ENCODE data around the gene TP53I3. TPM values are rescaled to one million over a fixed set of nuclear protein-coding genes. Genes with fewer than 3 reads are reported as not detected.

TP53I3 gene
- total RNA-seq, 1 experiment from 2014 or later: 48.1 TPM

- no peak overlapping the region for H2BK5ac ChIP-seq (ENCODE audit: insufficient read length, low read length)
- DNase-seq: peak; percentile 89
- peak overlapping the region; percentile 97 to 99 (median 99) for H3K27ac Mint-ChIP-seq
- peak overlapping the region; percentile 96 for H3K4me2 ChIP-seq (ENCODE audit: insufficient read depth, insufficient read length, low read length)
- no CpG with 5 or more reads among the region's 30 CpGs for WGBS (ENCODE audit: extremely low coverage, insufficient read length, low lambda C conversion rate)
- H4K5ac ChIP-seq (ENCODE audit: insufficient read length, low read depth, low read length): no peak overlapping the region
- no peak overlapping the region for H4K91ac ChIP-seq (ENCODE audit: insufficient read length, low read depth, low read length)
- H3K56ac ChIP-seq (ENCODE audit: insufficient read length, low read depth, low read length): no peak overlapping the region
- peak overlapping the region; percentile 73 for H3K9ac ChIP-seq (ENCODE audit: extremely low read depth, insufficient read length, low read length)
- H3K36me3 Mint-ChIP-seq (ENCODE audit: insufficient read depth in 1 of 3, low read depth in 3 of 3): peaks cover 12 to 39% (median 38%) of the 10 kb centered on the region in 3 experiments
- no peaks in the 10 kb centered on the region for H3K9me3 Mint-ChIP-seq
- H3K4ac ChIP-seq (ENCODE audit: low read depth, low read length): no peak overlapping the region
- H4K8ac ChIP-seq (replicated peaks; ENCODE audit: insufficient read length, low read depth, low read length): no peak overlapping the region
- H2BK15ac ChIP-seq (ENCODE audit: low read depth, low read length): no peak overlapping the region
- H3K79me1 ChIP-seq (ENCODE audit: insufficient read depth, low read depth, low read length, poor library complexity, severe bottlenecking): no peaks in the 10 kb centered on the region
- H3K4me3 Mint-ChIP-seq: peak overlapping the region; percentile 85 to 93
- no peaks in the 10 kb centered on the region for H3K27me3 ChIP-seq (ENCODE audit: insufficient read depth, low read length)
- no peak overlapping the region for H2BK12ac ChIP-seq (ENCODE audit: insufficient read length, low read depth, low read length)
- H3K9me3 ChIP-seq (ENCODE audit: control insufficient read depth, low read depth, low read length): no peaks in the 10 kb centered on the region
- peaks cover 15% of the 10 kb centered on the region for H3K23me2 ChIP-seq (ENCODE audit: insufficient read length, low read depth, low read length, poor library complexity, severe bottlenecking)
- no peak overlapping the region for H3K23ac ChIP-seq (ENCODE audit: insufficient read length, low read depth, low read length)
- H3K4me1 ChIP-seq (ENCODE audit: insufficient read depth, low read length): peaks cover 2% of the 10 kb centered on the region; the same call in 1 of the 2 replicates
- peak overlapping the region; percentile 91 for H3K18ac ChIP-seq (ENCODE audit: insufficient read length, low read depth, low read length)
- no peak overlapping the region for H2AFZ ChIP-seq (ENCODE audit: low read length)
- no peak overlapping the region for H3T11ph ChIP-seq (ENCODE audit: low read length)
- H3K14ac ChIP-seq (ENCODE audit: insufficient read depth, low read length): peak overlapping the region; percentile 90
- peak overlapping the region; percentile 87 for H3K27ac ChIP-seq (ENCODE audit: insufficient read length, low read depth, low read length)
- peaks cover 14 to 19% of the 10 kb centered on the region in 2 experiments for H3K4me1 Mint-ChIP-seq
- no peak overlapping the region for H2AK5ac ChIP-seq (ENCODE audit: insufficient read length, low read length)
- no peak overlapping the region for H2BK20ac ChIP-seq (ENCODE audit: low read depth, low read length, poor library complexity, severe bottlenecking)
- H2BK120ac ChIP-seq (ENCODE audit: low read depth, low read length, poor library complexity, severe bottlenecking): no peak overlapping the region
- H3K79me2 ChIP-seq (ENCODE audit: insufficient read depth, low read length): no peaks in the 10 kb centered on the region
- peaks cover 2% of the 10 kb centered on the region for H4K20me1 ChIP-seq (ENCODE audit: control insufficient read depth, insufficient read depth, insufficient read length)
- H3K27me3 Mint-ChIP-seq (ENCODE audit: low read depth): no peaks in the 10 kb centered on the region
- no peak for TF ChIP-seq CTCF (conservative IDR thresholded peaks at IDR 0.05)
Observed at GRCh38 chr2:24083567-24084385, 858 bp downstream of the TP53I3 start.

Measured in H9 (cell line).